MCF 10A (cell line): ENCODE data around the gene METRNL. TPM values are rescaled to one million over a fixed set of nuclear protein-coding genes. Genes with fewer than 3 reads are reported as not detected.
"Not testable (repeated sequence)": the region's sequence is repeated elsewhere in the genome, so short reads cannot be mapped to it uniquely, and the experiment has no call there.

Experiments
- BruUV-seq: library from RNA; stranded (reverse); fragments of 400-500 nt; replicated peaks from 2 replicates; lab custom pipeline; 2021; lab: Mats Ljungman, UMichigan
- CTCF ChIA-PET: fragments of 300-600 bp; sonication (Branson Sonifier 250); formaldehyde crosslinking; extraction: SDS; loops from one replicate; lab custom pipeline; 2021; ENCODE audit warnings: antibody characterized with exemption, inconsistent platforms; lab: Yijun Ruan, JAX
- POLR2A ChIA-PET: fragments of 300-600, 350-650 bp; sonication (Branson Sonifier 250); formaldehyde crosslinking; extraction: SDS; loops from one replicate; lab custom pipeline; 2020; ENCODE audit warnings: antibody characterized with exemption, inconsistent platforms; lab: Yijun Ruan, JAX
- DNase-seq: peaks from one replicate; pipeline ENCODE4 v3.0.0-alpha.2; 2018; ENCODE audit not compliant: unreplicated experiment
- H3K27ac Mint-ChIP-seq: one replicate; pipeline ENCODE4 v1.8.0; 2022; ENCODE audit warnings: mild to moderate bottlenecking, low read depth, mixed read lengths; ENCODE audit not compliant: unreplicated experiment
- H3K27me3 Mint-ChIP-seq: one replicate; pipeline ENCODE4 v1.8.0; 2022; ENCODE audit warnings: mixed read lengths; ENCODE audit not compliant: insufficient read depth, unreplicated experiment
- H3K36me3 Mint-ChIP-seq: one replicate; pipeline ENCODE4 v1.8.0; 2022; ENCODE audit warnings: mild to moderate bottlenecking, moderate library complexity, mixed read lengths; ENCODE audit not compliant: insufficient read depth, unreplicated experiment
- H3K4me1 Mint-ChIP-seq: one replicate; pipeline ENCODE4 v1.8.0; 2022; ENCODE audit warnings: mixed read lengths; ENCODE audit not compliant: insufficient read depth, unreplicated experiment
- H3K4me3 Mint-ChIP-seq: one replicate; pipeline ENCODE4 v1.8.0; 2022; ENCODE audit warnings: mild to moderate bottlenecking, moderate library complexity, mixed read lengths; ENCODE audit not compliant: unreplicated experiment
- H3K9me3 Mint-ChIP-seq: one replicate; pipeline ENCODE4 v1.8.0; 2022; ENCODE audit warnings: mixed read lengths; ENCODE audit not compliant: unreplicated experiment
- CTCF ChIP-seq: fragments of 200-600 bp; IDR thresholded peaks from one replicate; pipeline ENCODE4 v1.8.0; 2022; ENCODE audit warnings: antibody characterized with exemption, mild to moderate bottlenecking; ENCODE audit not compliant: unreplicated experiment
- intact Hi-C: fragments of 100-400 bp; cut with micrococcal nuclease; formaldehyde crosslinking; loops from 2 replicates; pipeline ENCODE4 v1.14.1; 2022
- total RNA-seq: library from RNA; stranded (reverse); gene quantifications from 2 replicates; pipeline ENCODE4 v1.2.3, GENCODE V29; 2022

The METRNL gene
- total RNA-seq, 1 experiment from 2014 or later = 14.5 TPM

GRCh38 chr17:83119987-83120864 is 40.8 kb downstream of the METRNL start:
- ChIA-PET CTCF (no interaction called here), POLR2A (interaction anchor here (0.7 kb wide), 1 partner anchor 57 kb away, joined by 3 read pairs; no protein-coding TSS in a partner anchor)
- no peak for TF ChIP-seq CTCF
- Mint-ChIP-seq H3K36me3 (peaks cover 6% of the 10 kb centered on the region), H3K4me3 (no peak overlapping the region), H3K4me1 (peaks cover 3% of the 10 kb centered on the region), H3K27ac (no peak overlapping the region), H3K27me3 (peaks cover 56% of the 10 kb centered on the region), H3K9me3 (no peaks in the 10 kb centered on the region)
- intact Hi-C loops = no loop called here
- DNase-seq = no peak
- no TSS peak for BruUV-seq

GRCh38 chr17:83121473-83121872 is 42.1 kb downstream of the METRNL start:
- BruUV-seq, H3K4me3 Mint-ChIP-seq, H3K36me3 Mint-ChIP-seq, H3K9me3 Mint-ChIP-seq, CTCF ChIA-PET, H3K27ac Mint-ChIP-seq, POLR2A ChIA-PET, intact Hi-C loops, DNase-seq: not testable (repeated sequence)
- H3K27me3 Mint-ChIP-seq = peaks cover 56% of the 10 kb centered on the region
- peaks cover 10% of the 10 kb centered on the region for H3K4me1 Mint-ChIP-seq

- Mint-ChIP-seq H3K36me3 (peaks cover 6% of the 10 kb centered on the region), H3K27ac (no peak overlapping the region), H3K4me3 (no peak overlapping the region), H3K4me1 (peaks cover 10% of the 10 kb centered on the region), H3K27me3 (peaks cover 56% of the 10 kb centered on the region), H3K9me3 (no peaks in the 10 kb centered on the region)
- BruUV-seq = no TSS peak
- intact Hi-C loops = no loop called here
- CTCF ChIA-PET = interaction anchor here (1.0 kb wide), 1 partner anchor 347 kb away, joined by 3 read pairs; no protein-coding TSS in a partner anchor
- POLR2A ChIA-PET = interaction anchor here (0.7 kb wide), 1 partner anchor 171 kb away, joined by 3 read pairs; no protein-coding TSS in a partner anchor
- no peak for DNase-seq
- TF ChIP-seq CTCF = no peak
Observed at GRCh38 chr17:83121921-83122820, 42.8 kb downstream of the METRNL start.

- Mint-ChIP-seq H3K27me3 (peaks cover 57% of the 10 kb centered on the region), H3K4me3 (no peak overlapping the region), H3K36me3 (peaks cover 6% of the 10 kb centered on the region), H3K27ac (no peak overlapping the region), H3K9me3 (no peaks in the 10 kb centered on the region), H3K4me1 (peaks cover 10% of the 10 kb centered on the region)
- ChIA-PET POLR2A (no interaction called here), CTCF (interaction anchor here (1.0 kb wide), 1 partner anchor 348 kb away, joined by 3 read pairs; no protein-coding TSS in a partner anchor)
- TF ChIP-seq CTCF = no peak
- DNase-seq = no peak
- intact Hi-C loops = no loop called here
- no TSS peak for BruUV-seq
Observed at GRCh38 chr17:83122834-83123233, 43.4 kb downstream of the METRNL start.
